ENCODE results near the gene WDR81. TPM values are rescaled to one million over a fixed set of nuclear protein-coding genes. Genes with fewer than 3 reads are reported as not detected.
"Not testable (repeated sequence)": the region's sequence is repeated elsewhere in the genome, so short reads cannot be mapped to it uniquely, and the experiment has no call there.

WDR81 gene
- total RNA-seq, 3 donors from 2014 or later: 21.1 to 24.0 (median 21.5) TPM

- Mint-ChIP-seq H3K9me3 (no peaks in the 10 kb centered on the region), H3K27me3 (ENCODE audit: low read depth) (no peaks in the 10 kb centered on the region), H3K36me3 (ENCODE audit: insufficient read depth) (peaks cover 3% of the 10 kb centered on the region), H3K4me1 (ENCODE audit: low read depth) (peaks cover 23% of the 10 kb centered on the region), H3K4me3 (peak overlapping the region; percentile 93)
- ATAC-seq (peak; percentile 66 to 70), DNase-seq (peak; percentile 72)
These were observed 7.4 kb upstream of the WDR81 start for GRCh38 chr17:1716912-1717695.

DNA sequence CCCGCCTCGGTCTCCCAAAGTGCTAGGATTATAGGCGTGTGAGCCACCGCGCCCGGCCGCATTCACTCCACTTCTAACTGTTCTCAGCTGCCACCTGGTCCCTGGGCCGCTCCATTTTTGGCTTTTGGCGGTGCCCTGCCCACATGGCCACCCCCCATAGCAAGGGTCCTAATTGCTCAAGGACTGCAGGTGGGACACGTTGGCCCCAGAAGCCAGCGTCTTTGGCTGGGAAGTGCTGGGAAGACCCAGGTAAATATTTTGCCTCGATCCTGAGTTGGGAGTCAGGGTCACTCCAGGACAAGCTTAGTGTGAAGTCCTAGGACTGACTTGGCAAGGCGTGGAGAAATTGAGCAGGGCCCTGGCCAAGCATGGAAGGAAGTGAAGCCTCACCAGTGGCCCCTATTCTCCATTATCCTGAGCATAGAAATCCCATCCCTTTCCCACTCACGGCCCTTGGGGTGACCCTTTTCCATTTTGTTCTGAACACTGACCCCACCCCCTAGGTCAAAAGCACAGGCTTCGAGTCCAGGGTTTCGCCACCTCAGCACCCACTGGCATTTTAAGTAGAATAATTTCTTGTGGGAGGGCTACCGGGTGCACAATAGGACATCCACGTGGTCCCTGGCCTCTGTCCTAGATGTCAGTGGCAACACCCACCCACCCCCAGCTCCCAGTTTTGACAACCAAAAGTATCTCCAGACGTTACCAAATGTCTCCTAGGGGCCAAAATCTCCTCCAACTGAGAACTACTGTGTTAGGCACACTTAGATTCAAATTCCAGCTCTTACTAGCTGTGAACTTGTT, 5.9 kb upstream of the WDR81 start:
- DNase-seq: no peak
- no peaks in the 10 kb centered on the region for H3K27me3 Mint-ChIP-seq (ENCODE audit: low read depth)
- no peaks in the 10 kb centered on the region for H3K36me3 Mint-ChIP-seq (ENCODE audit: insufficient read depth)
- peak overlapping the region; percentile 93 for H3K4me3 Mint-ChIP-seq
- ATAC-seq: no peak
- H3K4me1 Mint-ChIP-seq (ENCODE audit: low read depth): peaks cover 37% of the 10 kb centered on the region
- H3K9me3 Mint-ChIP-seq: no peaks in the 10 kb centered on the region

- no peak overlapping the region for H3K4me3 Mint-ChIP-seq
- H3K9me3 Mint-ChIP-seq: no peaks in the 10 kb centered on the region
- peaks cover 2% of the 10 kb centered on the region for H3K36me3 Mint-ChIP-seq (ENCODE audit: insufficient read depth)
- H3K27me3 Mint-ChIP-seq (ENCODE audit: low read depth): no peaks in the 10 kb centered on the region
- H3K4me1 Mint-ChIP-seq (ENCODE audit: low read depth): peaks cover 44% of the 10 kb centered on the region
- peak; percentile 69 for DNase-seq
- no peak for ATAC-seq
These were observed 3.6 kb upstream of the WDR81 start for GRCh38 chr17:1720856-1721386.

GRCh38 chr17:1722022-1722421, 2.5 kb upstream of the WDR81 start:
- not testable (repeated sequence) for H3K4me3 Mint-ChIP-seq; DNase-seq; H3K9me3 Mint-ChIP-seq; H3K27me3 Mint-ChIP-seq (ENCODE audit: low read depth); H3K36me3 Mint-ChIP-seq (ENCODE audit: insufficient read depth); ATAC-seq
- peaks cover 43% of the 10 kb centered on the region for H3K4me1 Mint-ChIP-seq (ENCODE audit: low read depth)

GRCh38 chr17:1724869-1725641, 551 bp downstream of the WDR81 start:
- Mint-ChIP-seq H3K36me3 (ENCODE audit: insufficient read depth) (peaks cover 12% of the 10 kb centered on the region), H3K9me3 (no peaks in the 10 kb centered on the region), H3K4me1 (ENCODE audit: low read depth) (peaks cover 46% of the 10 kb centered on the region), H3K4me3 (peak overlapping the region; percentile 69), H3K27me3 (ENCODE audit: low read depth) (no peaks in the 10 kb centered on the region)
- ATAC-seq (peak; percentile 64 to 73), DNase-seq (no peak)

- Mint-ChIP-seq H3K9me3 (no peaks in the 10 kb centered on the region), H3K4me1 (ENCODE audit: low read depth) (peaks cover 43% of the 10 kb centered on the region), H3K4me3 (peak overlapping the region; percentile 69), H3K36me3 (ENCODE audit: insufficient read depth) (peaks cover 12% of the 10 kb centered on the region), H3K27me3 (ENCODE audit: low read depth) (no peaks in the 10 kb centered on the region)
- no peak for DNase-seq
- ATAC-seq: no peak
These were observed 1.4 kb downstream of the WDR81 start for GRCh38 chr17:1725642-1726511.

GRCh38 chr17:1726626-1727257, 2.2 kb downstream of the WDR81 start:
- Mint-ChIP-seq H3K4me3 (peak overlapping the region; percentile 69), H3K4me1 (ENCODE audit: low read depth) (peaks cover 41% of the 10 kb centered on the region), H3K27me3 (ENCODE audit: low read depth) (no peaks in the 10 kb centered on the region), H3K36me3 (ENCODE audit: insufficient read depth) (peaks cover 12% of the 10 kb centered on the region), H3K9me3 (no peaks in the 10 kb centered on the region)
- ATAC-seq (no peak), DNase-seq (no peak)

GRCh38 chr17:1727258-1727789, 2.8 kb downstream of the WDR81 start:
- no peak overlapping the region for H3K4me3 Mint-ChIP-seq
- H3K36me3 Mint-ChIP-seq (ENCODE audit: insufficient read depth): peaks cover 12% of the 10 kb centered on the region
- H3K4me1 Mint-ChIP-seq (ENCODE audit: low read depth): peaks cover 38% of the 10 kb centered on the region
- no peaks in the 10 kb centered on the region for H3K9me3 Mint-ChIP-seq
- no peak for ATAC-seq
- no peak for DNase-seq
- no peaks in the 10 kb centered on the region for H3K27me3 Mint-ChIP-seq (ENCODE audit: low read depth)

- Mint-ChIP-seq H3K4me3 (no peak overlapping the region), H3K36me3 (ENCODE audit: insufficient read depth) (peaks cover 12% of the 10 kb centered on the region), H3K9me3 (no peaks in the 10 kb centered on the region), H3K4me1 (ENCODE audit: low read depth) (peaks cover 31% of the 10 kb centered on the region), H3K27me3 (ENCODE audit: low read depth) (no peaks in the 10 kb centered on the region)
- DNase-seq (no peak), ATAC-seq (no peak)
These were observed 3.5 kb downstream of the WDR81 start for GRCh38 chr17:1727876-1728630.

DNA sequence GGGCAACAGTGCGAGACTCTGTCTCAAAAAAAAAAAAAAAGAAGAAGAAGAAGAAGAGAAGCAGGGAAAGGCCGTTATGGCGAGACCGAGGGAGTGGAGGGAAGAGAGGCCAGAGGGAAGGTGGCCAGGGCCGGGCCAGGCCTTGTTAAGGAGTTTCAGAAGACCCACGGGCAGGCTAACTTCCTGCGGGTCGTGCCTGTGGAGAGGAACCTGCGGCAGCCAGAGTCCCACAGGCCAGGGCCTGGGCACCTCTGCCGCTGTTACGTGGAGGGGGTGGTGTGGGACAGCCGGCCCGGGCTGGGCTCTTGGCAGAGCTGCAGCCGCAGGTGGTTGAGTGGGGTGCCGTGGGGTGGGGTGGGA, 5.4 kb downstream of the WDR81 start:
- H3K27me3 Mint-ChIP-seq (ENCODE audit: low read depth): no peaks in the 10 kb centered on the region
- no peak for ATAC-seq
- peaks cover 23% of the 10 kb centered on the region for H3K4me1 Mint-ChIP-seq (ENCODE audit: low read depth)
- DNase-seq: no peak
- no peak overlapping the region for H3K4me3 Mint-ChIP-seq
- H3K36me3 Mint-ChIP-seq (ENCODE audit: insufficient read depth): peaks cover 12% of the 10 kb centered on the region
- H3K9me3 Mint-ChIP-seq: no peaks in the 10 kb centered on the region

- no peak for ATAC-seq
- Mint-ChIP-seq H3K4me3 (no peak overlapping the region), H3K36me3 (ENCODE audit: insufficient read depth) (peaks cover 11% of the 10 kb centered on the region), H3K9me3 (no peaks in the 10 kb centered on the region), H3K4me1 (ENCODE audit: low read depth) (peaks cover 18% of the 10 kb centered on the region), H3K27me3 (ENCODE audit: low read depth) (no peaks in the 10 kb centered on the region)
- DNase-seq: no peak
These were observed 6.1 kb downstream of the WDR81 start for GRCh38 chr17:1730326-1731193.

DNA sequence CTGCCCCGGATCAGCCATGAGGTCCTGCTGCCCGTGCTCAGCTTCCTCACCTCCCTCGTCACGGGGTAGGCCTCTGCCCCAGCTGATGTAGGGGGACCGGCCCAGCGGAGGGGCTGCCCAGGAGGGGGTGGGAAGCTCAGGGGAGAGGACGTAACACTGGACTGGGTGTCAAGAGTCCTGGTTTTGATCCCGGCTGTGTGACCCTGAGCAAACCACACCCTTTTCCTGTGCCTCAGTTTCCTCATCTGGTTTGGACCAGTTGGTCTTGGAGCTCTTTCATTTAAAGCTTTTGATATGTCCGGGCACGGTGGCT, 6.6 kb downstream of the WDR81 start:
- Mint-ChIP-seq H3K4me3 (no peak overlapping the region), H3K36me3 (ENCODE audit: insufficient read depth) (peaks cover 10% of the 10 kb centered on the region), H3K9me3 (no peaks in the 10 kb centered on the region), H3K4me1 (ENCODE audit: low read depth) (peaks cover 15% of the 10 kb centered on the region), H3K27me3 (ENCODE audit: low read depth) (no peaks in the 10 kb centered on the region)
- ATAC-seq (no peak), DNase-seq (no peak)

All from activated T-cell treated with anti-CD3 and anti-CD28 coated beads, Interleukin-2, amount 50 U/mL, for 4 hours (primary cell).